ENCODE results near the gene ZNF470. TPM values are rescaled to one million over a fixed set of nuclear protein-coding genes. Genes with fewer than 3 reads are reported as not detected.

Gene ZNF470
- total RNA-seq, 1 experiment from 2014 or later: 0.47 TPM

- no peak for DNase-seq (ENCODE audit: low read depth)
Observed at GRCh38 chr19:56608274-56608964, 41.2 kb downstream of the ZNF470 start.

GRCh38 chr19:56611288-56611687, 44.0 kb downstream of the ZNF470 start:
- DNase-seq (ENCODE audit: low read depth): no peak

DNA sequence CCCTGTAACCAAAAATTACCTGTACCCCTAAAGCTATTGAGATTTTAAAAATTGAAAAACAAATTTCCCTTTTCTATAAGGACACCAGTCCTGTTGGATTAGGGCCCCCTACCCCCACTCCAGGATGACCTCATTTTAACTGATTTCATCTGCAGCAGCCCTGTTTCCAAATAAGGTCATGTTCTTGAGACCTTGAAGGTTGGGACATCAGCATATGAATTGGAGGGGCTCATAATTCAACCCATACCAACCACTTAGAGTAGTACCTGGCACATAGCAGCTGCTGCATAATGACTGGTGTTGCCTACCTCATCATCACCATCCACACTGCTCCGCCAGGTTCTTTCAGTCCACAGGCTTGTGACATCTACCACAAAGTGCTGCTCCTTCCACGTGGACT, 45.5 kb downstream of the ZNF470 start:
- DNase-seq (ENCODE audit: low read depth): no peak

GRCh38 chr19:56613639-56614038, 46.4 kb downstream of the ZNF470 start:
- DNase-seq (ENCODE audit: low read depth): no peak

- DNase-seq (ENCODE audit: low read depth): no peak
Observed at GRCh38 chr19:56617531-56617930, 50.3 kb downstream of the ZNF470 start.

DNA sequence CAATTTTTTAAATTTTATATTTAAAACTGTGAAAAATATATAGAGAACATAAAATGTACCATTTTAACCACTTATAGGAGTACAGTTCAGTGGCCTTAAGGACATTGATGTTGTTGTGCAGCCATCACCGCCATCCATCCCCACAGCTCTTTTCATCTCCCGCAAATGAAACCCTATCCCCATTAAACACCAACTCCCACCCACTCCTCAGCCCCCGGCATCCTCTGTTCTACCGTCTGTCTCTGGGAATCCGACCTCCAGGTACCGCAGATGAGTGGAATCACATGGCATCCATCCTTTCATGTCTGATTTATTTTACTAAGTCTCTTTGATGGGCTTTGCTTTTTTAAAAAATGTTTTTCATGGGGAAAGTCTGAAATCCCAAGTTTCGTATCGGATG, 51.9 kb downstream of the ZNF470 start:
- no peak for DNase-seq (ENCODE audit: low read depth)

DNA sequence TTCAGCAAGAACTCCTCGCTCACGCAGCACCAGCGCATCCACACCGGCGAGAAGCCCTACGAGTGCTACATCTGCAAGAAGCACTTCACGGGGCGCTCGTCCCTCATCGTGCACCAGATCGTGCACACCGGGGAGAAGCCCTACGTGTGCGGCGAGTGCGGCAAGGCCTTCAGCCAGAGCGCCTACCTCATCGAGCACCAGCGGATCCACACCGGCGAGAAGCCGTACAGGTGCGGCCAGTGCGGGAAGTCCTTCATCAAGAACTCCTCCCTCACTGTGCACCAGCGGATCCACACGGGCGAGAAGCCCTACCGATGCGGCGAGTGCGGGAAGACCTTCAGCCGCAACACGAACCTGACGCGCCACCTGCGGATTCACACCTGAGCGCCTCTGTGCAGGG, 55.1 kb downstream of the ZNF470 start:
- DNase-seq (ENCODE audit: low read depth): no peak

DNA sequence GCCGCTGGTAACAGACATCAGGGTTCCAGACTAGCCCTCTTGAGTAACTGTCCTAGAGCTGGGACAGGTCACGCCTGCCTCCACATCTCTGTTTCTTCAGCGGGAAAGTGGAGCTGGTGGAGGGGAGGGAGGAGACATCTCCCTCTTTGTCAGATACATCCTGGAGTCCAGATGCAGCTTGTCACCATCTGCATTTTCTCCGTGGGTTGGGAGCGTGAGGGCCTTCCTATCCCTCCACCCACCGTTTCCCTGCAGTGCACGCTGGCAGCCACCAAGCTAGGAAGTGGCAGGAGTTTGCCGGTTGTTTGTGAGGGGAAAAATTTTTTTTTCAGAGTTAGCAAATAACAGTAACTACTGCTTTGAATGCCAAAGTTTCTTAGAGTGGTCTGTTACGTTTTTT, 55.7 kb downstream of the ZNF470 start:
- no peak for DNase-seq (ENCODE audit: low read depth)

- DNase-seq (ENCODE audit: low read depth): no peak
Observed at GRCh38 chr19:56625708-56626107, 58.4 kb downstream of the ZNF470 start.

DNA sequence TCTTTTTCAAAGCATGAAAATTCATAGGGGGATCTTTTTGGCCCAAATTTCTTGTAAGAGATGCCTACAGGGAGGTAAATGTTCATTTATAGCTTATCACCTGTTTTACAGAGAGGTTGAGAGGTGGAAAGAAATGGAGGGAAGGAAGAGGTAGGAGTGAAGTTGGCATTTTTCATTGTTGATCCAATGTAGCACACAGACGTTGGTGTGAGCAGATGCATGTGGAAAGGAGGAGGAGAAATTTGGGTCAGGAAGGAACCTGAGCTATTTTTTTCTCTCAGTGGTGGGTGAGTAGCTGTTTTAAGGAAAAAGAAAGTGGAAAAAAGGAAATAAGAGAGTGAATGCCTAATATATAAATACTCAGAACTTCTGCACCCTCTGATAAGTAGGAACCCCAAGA, 65.8 kb downstream of the ZNF470 start:
- no peak for DNase-seq (ENCODE audit: low read depth)

- DNase-seq (ENCODE audit: low read depth): peak; percentile 61
Observed at GRCh38 chr19:56637976-56638555, 70.8 kb downstream of the ZNF470 start.

Other genes with a start within 250 kb of the ZNF470 start
- 0.06 and 0.53 TPM in 2 replicates for gene ZNF582, start 173.9 kb upstream of the ZNF470 start, total RNA-seq (2014; rRNA removed; shearing (Covaris generic))
- gene ZNF583, start 163.1 kb upstream of the ZNF470 start, total RNA-seq (2014; rRNA removed; shearing (Covaris generic)): 4.5 and 6.0 TPM in 2 replicates
- 0.06 TPM in 1 of 2 replicates, not detected in the other for gene ZNF667, start 90.1 kb upstream of the ZNF470 start, total RNA-seq (2014; rRNA removed; shearing (Covaris generic))
- gene ZNF471, start 59.6 kb upstream of the ZNF470 start, total RNA-seq (2014; rRNA removed; shearing (Covaris generic)): not detected in 2 replicates
- 0.05 TPM in 1 of 2 replicates, not detected in the other for gene ZFP28, start 28.5 kb upstream of the ZNF470 start, total RNA-seq (2014; rRNA removed; shearing (Covaris generic))
- gene ZNF71, start 27.8 kb downstream of the ZNF470 start, total RNA-seq (2014; rRNA removed; shearing (Covaris generic)): 4.0 and 4.9 TPM in 2 replicates
- not detected in 2 replicates for gene SMIM17, start 75.7 kb downstream of the ZNF470 start, total RNA-seq (2014; rRNA removed; shearing (Covaris generic))
- gene ZNF835, start 104.3 kb downstream of the ZNF470 start, total RNA-seq (2014; rRNA removed; shearing (Covaris generic)): 0.05 and 0.30 TPM in 2 replicates

Data from HT1080 (cell line).